GM21717 (cell line): ENCODE measurements around the gene CUL3.
"Not testable (repeated sequence)": the region's sequence is repeated elsewhere in the genome, so short reads cannot be mapped to it uniquely, and the experiment has no call there.

Experiments
- ATAC-seq: cut with Tn5 transposase; IDR thresholded peaks from one replicate; pipeline ENCODE4 v1.9.1; 2021; ENCODE audit warnings: mild to moderate bottlenecking, moderate library complexity; ENCODE audit not compliant: unreplicated experiment

CUL3 gene

DNA sequence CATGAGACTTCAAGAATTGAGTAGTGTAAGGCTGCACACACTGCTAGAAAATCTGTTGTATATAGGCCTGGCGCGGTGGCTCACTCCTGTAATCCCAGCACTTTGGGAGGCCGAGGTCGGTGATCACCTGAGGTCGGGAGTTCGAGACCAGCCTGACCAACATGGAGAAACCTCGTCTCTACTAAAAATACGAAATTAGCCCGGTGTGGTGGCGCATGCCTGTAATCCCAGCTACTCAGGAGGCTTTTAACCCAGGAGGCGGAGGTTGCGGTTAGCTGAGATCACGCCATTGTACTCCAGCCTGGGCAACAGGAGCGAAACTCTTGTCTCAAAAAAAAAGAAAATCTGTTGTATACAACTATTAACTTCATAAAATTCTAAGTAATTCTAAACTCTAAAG lies 2.1 kb downstream of the CUL3 start:
- ATAC-seq = not testable (repeated sequence)

DNA sequence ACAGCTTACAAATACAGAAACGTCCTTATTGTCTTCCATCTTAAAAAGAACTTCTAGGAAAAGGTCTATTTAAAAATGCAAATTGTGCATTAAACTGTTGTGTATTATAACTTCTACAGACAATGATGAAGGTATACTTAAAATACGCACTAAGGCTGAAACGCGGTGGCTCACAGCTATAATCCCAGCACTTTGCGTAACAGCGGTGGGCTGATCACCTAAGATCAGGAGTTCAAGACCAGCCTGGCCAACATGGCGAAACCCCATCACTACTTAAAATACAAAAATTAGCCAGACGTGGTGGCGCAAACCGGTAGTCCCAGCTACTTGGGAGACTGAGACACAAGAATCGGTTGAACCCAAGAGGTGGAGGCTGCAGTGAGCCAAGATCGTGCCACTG lies 4.9 kb downstream of the CUL3 start:
- ATAC-seq = no peak

DNA sequence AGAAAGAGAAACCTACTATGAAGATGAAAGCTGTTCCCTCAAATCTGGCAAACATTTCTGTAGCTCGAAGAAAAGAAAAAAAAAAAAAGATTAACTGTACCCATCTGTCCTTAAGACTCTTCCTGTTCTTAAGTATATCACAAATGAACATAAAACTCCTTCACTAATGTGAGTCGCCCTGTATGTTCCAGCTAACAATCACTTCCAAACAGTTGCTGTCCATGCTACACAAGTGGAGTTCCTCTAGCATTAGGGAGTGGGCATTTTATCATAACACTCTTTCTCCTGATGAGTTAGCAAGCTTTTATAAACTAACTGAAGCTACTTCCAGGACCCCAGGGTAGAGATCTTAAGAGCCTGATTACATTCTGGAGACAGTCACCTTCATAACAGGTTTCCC lies 5.8 kb downstream of the CUL3 start:
- no peak for ATAC-seq

DNA sequence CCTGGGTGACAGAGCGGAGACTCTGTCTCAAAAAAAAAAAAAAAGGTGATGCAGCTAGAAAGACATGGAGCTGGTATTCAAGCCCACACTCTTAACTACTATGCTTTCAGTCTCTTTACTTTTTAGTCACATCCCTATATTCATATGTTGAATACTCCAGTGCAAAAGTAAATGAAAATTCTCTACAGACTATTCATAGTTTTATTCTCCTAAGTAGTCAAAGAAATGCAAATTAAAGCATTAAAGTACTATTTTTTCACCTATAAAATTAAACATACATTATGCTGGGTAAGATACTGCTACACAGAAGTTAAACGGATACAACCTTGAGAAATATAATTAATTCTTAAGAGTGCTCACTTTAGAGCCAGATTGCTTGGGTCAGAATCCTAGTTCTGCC lies 7.6 kb downstream of the CUL3 start:
- no peak for ATAC-seq

DNA sequence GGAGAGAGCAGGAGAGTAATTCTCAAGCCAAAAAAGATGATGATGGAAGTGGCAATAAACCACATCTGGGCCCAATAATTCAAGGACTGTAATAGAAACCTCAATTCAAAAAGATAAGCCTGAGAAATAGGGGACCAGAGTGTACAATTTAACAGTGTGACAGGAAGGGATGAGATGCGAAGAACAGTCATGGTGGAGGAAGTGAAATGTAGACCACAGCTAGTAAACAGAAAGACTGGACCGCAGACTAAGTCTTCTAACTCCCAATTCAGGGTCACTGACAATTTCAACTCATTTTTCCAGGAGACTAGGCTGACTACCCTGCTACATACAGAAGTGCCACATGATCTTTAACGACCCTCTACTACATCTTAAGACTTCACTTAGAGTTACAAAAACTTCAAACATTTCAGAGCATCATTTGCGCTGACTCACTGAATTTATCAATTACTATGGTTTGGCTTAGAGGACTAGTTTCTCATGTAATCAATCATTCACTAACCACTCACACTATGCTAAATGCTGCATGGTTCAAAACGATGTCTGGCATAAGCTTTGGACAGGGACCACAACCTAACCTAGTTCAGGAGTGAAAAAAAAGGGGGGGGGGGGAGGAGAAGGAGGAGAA lies 9.0 kb downstream of the CUL3 start:
- peak; percentile 87 for ATAC-seq

DNA sequence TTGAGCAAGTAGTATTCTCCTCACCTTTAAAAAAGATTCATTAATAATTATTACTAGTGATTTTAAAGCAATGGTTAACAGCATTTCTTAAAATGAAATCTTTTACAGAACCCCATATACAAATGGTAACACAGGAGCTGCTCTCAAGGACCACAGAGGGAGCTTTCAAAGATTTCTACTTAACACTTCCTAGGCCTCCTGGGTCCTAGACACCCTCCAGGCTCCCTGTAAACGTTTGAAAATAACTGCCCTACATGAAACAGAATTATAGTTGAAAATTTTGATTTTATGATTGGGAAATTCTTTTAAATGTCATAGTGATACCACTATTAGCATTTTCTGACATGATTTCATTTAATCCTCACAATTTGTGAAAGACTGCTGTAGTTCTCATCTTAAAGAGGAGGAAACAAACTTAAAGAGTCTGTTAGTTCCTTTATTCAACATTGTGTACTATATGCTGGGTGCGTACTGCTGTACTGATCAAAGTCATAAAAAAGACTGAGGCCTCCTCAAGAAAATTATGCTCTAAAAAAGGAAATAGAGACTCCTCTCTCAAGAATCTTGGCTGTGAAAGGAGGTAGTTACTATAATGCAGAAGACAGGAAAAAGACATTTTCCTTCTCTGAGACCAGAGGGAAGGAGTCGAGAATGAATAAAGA lies 10.6 kb downstream of the CUL3 start:
- ATAC-seq = no peak

DNA sequence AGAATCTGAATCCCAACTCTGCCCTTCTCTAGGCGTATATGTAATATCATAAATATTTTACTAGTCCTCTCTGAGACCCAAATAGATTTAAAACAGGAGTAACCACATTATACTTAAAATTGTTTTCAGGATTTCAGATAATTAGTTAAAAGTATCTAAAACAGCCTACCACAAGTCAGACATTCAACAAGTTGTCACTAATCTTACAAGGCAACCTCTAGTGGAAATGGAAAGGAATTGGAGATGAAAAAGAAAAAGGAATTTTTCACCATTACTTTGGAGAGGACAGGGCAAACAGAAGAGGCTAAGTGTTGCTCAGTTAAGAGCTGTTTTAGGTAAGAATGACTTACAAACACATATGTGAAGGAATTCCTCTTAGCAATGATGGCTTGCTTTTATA lies 11.4 kb downstream of the CUL3 start:
- no peak for ATAC-seq

DNA sequence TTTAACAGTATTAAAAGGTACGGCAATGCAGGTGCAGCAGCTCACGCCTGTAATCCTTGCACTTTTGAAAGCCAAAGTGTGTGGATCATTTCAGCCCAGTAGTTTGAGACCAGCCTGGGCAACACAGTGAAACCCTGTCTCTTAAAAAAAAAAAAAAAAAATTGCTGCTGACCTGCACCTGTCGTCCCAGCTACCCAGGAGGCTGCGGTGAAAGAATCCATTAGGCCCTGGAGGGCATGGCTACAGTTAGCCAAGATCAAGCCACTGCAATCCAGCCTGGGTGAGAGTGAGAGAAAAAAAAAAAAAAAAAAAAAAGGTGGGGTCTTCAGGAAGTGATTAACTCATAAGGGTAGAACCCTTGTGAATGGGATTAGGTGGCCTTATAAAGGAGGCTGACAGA lies 12.8 kb downstream of the CUL3 start:
- no peak for ATAC-seq

DNA sequence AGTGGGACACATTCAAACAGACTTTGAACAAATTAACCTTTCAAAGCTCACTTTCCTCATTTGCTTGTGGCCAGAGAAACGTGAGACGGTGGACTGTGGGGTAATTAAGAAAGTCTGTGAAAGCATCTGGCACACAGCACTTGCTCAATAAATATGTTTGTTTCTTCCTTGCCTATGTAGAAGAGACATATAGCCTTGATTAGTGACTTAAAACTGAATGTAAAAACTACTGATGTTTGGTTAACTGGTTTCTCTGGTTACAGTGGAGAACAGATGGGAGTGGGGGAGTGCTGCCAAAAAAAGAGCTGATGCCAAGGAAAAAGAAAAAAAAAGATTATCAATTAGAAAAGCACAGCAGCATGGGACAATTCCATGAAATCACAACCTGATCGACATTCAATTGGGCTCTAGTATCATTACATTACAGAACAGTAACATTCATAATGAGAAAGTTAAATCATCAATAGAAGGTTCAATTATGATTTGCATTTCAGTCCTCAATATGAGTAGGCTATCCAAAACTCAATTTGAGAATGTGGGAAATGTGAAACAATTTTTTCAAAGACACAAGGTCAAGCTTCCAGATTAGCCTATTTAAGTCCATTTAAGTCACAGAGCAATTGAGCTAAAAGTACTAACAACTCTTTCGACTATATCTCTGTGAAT lies 14.7 kb downstream of the CUL3 start:
- ATAC-seq = peak; percentile 48

DNA sequence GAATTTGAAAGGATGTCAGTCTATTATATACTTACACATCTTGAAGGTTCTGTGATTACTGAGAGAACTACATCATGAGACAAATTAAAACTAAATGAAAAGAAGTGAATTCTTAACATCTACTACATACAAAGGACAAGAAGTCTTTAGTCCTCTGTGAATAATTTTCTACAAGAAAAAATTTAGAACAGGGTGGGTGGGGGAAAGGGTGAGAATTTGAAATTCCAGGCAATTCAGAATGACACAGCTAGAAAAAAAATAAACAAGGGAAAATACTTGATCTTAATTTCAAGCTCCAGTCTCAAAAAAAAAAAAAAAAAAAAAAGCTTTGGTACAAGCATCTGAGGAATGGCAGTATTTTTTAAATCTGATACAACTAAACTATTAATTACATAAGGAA lies 15.5 kb downstream of the CUL3 start:
- no peak for ATAC-seq

DNA sequence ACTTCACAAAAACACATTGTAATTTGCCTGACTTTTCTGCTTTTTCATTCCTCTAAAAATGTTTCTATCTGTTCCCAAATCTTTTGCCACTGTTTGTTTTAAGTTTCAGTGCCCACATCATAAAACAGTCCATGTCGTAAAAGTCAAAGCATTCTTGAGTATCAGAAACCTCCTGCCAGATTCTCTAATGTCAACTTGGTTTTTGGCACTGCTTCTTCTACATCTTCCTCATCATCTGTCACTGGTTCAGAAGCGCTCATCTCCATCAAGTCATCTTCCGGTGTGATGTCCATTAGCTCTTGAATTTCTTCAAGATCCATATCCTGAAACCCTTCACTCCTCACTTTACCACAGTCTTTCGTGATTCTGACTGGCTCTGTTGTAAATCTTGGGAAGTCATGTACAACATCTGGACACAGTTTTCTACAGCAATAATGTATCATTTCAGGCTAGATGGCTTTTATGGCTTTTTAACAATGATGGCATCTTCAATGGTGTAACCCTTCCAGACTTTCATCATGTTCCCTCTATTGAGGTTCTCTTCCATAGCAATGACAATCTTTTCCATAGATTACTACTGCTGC lies 19.6 kb downstream of the CUL3 start:
- ATAC-seq = no peak

DNA sequence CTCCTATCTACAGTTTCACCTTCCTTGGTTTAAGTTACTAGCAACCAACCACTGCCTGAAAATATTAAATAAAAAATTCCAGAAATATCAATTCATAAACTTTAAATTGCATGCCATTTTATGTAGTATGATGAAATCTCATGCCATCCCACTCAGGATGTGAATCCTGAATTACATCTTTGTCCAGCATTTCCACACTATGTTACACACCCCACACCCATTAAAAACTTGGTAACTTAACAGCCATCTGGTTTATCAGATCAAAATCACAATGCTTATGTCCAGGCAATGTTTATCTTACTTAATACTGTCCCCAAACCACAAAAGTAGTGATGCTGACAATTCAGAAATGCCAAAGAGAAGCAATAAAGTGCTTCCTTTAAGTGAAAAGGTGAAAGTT lies 21.6 kb downstream of the CUL3 start:
- ATAC-seq = no peak

DNA sequence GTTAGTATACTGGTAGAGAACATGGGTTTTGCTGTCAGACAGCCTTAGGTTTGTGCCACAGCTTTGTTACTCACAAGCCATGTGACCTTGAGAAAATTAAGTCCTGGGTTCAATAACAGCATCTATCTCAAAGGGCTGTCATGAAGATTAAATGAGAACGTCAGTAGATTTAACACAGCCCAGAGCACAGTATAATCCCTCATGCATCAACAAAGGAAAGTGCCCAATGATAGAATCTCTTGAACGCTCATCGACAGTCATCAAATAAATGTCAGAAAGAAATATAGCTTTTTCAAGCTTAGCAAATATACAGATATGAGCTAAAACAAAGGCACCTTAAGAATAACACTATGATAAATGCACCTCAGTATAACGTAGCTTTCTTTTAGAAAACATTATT lies 22.3 kb downstream of the CUL3 start:
- ATAC-seq = no peak

DNA sequence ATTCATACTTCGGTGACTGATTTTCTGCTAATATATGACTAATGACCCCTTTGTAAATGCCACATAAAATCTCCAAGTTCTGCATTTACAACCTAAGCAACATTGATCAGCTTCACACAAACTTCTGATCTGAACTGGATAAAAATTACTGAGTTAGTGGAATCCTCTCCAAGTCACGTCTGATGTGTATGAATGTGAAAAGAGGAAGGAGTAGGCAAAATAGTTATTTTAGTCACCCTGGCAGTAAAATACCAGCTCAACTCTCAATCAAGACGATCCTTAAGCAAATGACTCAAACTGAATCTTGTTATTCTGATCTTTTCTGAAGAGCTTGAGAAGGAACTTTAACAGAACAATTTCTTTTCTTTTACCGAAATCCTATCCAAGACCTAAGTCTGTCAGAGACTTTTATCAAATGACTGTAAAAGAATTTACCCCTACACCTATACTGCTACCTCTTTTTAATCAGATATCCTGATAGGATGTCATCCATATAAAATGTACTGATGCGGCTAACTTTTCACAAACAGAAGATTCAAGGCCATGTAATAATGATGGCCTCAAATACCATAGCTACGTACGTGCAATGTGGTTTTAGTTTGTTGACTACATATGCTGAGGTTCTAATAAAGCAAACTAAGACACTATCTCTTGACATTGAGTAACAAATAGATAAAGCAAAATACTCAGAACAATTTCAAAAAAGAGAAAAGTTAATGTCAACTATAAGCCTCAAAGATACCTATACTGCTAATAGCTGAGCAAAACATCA lies 23.7 kb downstream of the CUL3 start:
- peak; percentile 73 for ATAC-seq

DNA sequence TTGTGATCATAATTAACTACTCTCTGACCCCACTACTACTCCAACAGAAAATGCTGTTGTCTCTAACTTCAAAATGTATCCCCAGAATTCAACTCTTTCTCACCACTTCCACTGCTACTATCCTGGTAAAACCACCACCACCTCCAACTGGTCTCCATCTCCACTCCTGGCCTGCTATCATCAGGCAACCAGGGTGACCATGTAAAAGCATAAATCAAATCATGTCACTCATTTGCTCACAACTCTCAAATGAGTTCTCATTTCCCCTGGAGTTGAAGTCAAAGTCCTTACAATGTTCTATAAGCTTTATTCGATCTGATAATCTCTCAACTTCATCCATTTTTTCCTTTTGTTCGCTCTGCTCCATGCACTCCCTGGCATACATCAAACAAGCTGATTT lies 24.6 kb downstream of the CUL3 start:
- ATAC-seq = no peak

DNA sequence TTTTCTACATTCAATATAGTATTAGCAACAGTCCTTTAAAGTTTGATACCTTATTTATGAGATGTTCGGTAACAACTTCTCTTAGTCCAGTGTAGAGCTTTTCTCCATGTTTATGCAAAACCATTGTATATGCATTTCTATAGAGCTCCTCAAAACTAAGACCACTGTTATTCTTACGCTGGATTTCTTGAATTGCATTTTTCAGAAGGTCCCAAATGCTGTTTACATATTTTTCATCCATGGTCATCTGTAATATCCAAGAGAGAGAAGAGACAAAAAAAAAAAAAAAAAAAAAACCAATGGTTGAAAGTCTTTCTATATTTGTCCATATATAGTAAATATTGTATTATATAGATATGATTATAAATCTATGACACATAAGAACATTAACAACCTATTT lies 27.6 kb downstream of the CUL3 start:
- no peak for ATAC-seq

DNA sequence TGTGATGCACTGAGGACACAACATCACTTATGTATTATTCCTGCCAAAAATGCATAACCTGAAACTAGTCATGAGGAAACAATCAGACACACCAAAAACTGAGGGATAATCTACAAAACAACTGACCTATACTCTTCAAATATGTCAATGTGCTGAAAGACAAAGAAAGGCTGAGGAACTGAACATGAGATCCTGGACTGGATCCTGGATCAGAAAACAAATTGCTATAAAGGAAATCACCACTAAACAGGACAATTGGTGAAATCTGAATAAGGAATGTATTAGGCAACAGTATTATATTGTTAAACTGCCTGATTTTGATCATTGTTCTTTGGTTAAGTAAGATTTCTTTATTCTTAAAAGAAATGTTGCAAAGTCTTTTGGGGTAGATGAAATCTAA lies 28.8 kb downstream of the CUL3 start:
- no peak for ATAC-seq

DNA sequence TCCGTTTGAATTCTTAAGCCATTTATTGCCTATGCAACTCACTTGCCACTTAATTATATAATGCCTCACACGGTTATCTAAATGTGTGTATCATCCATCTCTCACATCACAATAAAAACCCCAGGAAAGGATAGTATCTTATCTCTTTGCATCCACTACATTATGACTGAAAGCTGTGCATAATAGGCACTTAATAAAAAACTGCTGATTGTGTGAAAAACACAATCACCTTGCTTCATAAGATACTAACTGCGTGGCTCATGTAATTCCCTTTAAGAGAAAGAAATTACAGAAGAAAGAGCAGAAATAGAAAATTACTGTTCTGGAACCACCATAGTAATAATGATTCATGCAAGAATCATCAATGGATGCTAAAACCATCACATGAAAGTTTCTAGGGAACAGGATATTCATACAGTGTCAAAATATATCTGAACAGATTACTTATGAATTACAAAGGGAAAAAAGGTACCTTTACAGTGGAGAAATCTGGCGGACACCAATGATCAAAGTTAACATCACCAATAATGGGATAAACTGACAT lies 29.3 kb downstream of the CUL3 start:
- no peak for ATAC-seq

DNA sequence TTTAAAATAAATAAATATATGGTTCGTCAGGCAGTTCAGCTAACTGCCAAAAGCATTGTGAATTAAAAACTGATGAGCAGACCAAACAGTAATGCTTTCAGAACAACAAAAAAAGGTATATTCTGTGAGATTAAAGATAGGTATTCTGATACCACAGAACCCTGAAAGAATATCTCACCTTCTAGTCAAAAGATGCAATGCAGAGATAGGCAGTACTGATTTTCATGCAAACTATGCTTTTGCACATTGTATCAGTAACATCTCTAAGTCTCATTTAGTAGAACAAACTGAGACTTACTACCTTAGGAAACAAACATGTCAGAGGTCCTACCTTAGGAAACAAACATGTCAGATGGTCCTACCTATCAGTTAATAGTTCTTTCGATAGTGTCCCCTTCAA lies 32.4 kb downstream of the CUL3 start:
- no peak for ATAC-seq

DNA sequence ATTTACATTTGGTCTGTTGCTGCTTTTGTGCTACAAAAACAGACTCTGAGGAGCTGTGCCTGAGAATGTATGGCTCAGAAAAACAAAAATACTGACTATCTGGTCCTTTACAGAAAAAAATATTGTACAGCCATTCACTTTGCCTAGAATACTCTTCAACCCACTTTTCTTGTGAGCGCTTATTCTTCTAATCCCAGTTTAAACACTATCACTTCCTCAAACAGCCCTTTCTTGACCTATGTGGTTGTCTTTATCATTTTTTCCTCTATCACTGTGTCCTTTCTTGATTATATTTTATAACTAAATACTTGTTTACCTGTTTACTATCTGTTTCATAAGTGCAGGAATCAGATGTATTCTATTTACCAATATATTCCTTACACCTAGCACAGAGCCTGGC lies 33.5 kb downstream of the CUL3 start:
- no peak for ATAC-seq

DNA sequence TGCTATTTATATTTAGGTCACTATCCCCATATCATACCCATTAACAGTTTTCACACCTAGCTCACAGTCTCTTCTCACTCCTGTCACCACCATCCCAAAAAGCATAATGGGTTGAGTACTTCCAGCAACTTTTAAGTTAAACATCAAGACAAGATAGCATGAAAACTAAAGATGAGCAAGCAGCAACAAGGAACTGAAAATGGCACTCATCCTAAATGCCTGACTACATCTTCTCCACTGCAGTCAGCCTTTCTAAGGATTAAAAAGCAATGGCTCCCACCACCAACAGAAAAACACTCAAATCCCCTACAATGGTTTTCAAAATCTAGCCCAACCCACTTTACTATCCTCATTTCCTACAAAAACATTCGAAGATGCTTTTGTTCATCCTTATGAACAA lies 38.2 kb downstream of the CUL3 start:
- peak; percentile 26 for ATAC-seq
